ENCODE measurements around the gene OS9.

OS9 gene

DNA sequence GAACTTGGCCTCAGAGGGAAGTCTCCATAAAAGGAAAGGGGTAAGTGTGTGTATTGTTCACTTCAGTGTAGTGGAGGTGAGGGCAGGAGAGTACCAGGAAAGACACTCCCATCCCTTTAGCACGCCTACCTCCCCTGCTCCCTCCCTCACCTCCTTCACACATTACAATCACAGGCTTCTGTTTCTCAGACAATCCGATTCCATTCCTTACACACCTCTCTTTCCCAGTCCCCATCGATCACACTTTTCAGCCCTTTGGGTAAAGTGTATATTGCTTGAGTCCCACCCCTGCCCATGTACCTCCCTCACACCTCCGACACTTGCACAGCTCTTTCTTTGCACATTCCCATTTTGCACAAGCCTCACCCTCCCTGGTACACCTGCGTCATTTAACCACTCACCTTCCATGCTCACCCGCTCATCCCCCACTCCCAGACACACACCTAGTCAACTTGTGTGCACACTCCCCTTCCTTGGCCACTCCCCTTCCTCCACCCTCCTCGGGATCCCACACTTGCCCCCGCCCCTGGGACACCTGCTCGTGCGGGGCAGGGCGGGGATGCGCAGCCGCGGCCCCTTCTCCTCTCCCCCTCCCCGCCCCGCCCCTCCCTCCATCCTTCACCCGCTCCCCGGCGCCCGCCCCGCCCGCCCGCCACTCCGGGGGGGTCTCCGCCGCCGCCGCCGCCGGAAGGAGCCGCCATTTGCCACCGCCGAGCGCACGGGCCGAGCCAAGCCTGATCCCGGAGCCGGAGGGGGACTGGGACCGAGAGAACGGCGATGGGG lies 60.7 kb downstream of the OS9 start, which contains the start of gene MARCHF9:
Gene MARCHF9 (plus strand): TSS at position 693 of the 783 bp plus-strand sequence. CDS start 426 bp downstream, outside the sequence.
- DNase-seq (ENCODE audit: low read depth) = no peak

DNA sequence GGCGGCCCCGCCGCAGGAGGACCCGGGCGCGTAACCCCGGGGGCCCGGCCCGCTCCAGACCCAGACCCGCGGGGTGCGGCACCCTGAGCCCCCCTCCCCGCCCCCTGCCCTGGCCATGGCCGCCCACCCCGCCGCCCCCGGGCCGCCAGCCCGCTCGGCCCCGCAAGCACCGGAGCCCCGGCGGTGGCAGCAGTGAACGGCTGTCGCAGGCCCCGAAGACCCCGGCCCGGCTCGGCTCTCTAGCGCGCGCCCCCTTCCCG lies 61.2 kb downstream of the OS9 start:
- no peak for DNase-seq (ENCODE audit: low read depth)

DNA sequence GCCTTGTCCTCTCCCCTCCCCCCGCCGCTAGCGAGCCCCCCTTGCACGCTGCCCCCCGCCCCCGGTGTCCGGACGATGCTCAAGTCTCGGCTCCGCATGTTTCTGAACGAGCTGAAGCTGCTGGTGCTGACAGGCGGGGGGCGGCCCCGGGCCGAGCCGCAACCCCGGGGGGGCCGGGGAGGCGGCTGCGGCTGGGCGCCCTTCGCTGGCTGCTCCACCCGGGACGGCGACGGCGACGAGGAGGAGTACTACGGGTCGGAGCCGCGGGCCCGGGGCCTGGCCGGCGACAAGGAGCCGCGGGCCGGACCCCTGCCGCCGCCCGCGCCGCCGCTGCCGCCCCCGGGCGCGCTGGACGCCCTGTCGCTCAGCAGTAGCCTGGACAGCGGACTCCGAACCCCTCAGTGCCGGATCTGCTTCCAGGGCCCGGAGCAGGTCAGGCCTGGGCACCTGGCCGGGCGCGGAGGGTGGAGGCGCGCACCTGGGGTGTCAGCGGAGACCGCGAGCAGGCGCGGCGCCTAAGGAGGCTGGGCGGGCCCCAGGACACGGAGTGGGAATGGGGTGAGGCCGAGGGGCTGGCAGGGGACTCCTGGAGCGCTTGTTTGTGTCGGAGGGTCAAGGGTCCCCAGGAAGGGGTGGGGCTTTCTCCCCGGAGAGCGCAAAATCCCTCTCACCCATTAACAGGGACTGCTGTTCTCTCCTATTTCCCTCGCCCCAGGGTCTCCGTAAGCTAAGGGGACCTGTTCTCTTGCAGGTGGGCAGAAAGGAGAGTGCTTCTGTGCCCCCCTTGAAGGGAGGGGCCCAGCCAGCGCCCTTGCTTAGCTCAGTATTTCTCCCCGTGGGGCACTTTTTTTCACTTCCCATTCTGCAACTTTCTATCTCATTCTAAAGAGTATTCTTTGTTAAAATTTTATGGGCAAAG lies 61.8 kb downstream of the OS9 start:
- no peak for DNase-seq (ENCODE audit: low read depth)

DNA sequence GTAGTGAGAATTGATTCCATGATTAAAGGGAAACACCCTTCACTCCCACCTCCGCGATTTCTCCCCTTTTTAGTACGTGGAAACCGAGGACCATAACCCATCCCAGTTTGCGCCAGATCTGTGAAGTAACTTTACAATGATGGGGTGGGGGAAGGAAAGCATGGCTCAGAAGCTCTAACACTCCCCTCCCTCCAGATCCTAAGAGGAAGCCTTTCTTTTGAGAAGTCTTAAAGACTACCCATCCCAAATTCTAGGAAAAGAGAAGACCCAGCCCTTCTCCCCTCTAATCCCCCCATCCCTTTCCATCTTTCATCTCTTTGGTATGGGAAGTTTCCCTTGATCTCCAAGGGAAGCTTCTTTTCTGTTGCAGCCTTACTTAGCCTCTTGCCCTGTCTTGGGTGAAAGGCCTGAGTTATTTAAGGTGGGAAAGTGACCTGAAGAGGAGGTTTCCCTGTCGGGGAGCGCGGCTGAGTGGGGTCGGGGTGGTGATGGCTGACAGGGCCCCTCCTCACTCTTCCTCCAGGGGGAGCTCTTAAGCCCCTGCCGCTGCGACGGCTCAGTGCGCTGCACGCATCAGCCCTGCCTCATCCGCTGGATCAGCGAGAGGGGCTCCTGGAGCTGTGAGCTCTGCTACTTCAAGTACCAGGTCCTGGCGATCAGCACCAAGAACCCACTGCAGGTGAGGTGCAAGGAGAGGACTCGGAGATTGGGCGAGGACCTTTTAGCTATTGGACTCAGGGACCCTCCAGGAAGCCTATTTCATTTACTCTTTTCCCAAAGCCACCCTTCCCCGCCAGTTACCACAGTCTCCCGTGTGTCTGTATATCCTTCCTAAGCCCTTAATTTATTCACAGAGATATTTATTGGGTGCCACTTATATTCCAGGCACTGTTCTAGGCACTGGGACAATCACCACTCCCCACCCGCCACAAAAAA lies 62.7 kb downstream of the OS9 start:
- DNase-seq (ENCODE audit: low read depth) = peak; percentile 21

DNA sequence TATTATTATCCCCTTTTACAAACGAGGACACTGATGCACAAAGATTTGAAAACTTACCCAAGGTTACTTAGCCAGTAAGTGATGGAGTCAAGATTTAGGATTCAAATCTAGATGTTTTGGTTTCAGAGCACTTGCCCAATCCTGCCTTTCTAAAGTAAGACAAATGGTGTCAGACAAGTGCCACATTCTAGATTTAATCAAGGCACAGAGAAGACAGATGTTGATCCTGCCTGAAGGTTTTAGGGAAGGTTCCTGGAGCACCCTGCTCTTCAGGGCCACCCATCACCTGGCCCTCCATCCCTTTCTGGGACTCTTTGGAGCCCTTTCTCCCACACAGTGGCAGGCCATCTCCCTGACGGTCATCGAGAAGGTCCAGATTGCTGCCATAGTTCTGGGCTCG lies 63.8 kb downstream of the OS9 start:
- no peak for DNase-seq (ENCODE audit: low read depth)

DNA sequence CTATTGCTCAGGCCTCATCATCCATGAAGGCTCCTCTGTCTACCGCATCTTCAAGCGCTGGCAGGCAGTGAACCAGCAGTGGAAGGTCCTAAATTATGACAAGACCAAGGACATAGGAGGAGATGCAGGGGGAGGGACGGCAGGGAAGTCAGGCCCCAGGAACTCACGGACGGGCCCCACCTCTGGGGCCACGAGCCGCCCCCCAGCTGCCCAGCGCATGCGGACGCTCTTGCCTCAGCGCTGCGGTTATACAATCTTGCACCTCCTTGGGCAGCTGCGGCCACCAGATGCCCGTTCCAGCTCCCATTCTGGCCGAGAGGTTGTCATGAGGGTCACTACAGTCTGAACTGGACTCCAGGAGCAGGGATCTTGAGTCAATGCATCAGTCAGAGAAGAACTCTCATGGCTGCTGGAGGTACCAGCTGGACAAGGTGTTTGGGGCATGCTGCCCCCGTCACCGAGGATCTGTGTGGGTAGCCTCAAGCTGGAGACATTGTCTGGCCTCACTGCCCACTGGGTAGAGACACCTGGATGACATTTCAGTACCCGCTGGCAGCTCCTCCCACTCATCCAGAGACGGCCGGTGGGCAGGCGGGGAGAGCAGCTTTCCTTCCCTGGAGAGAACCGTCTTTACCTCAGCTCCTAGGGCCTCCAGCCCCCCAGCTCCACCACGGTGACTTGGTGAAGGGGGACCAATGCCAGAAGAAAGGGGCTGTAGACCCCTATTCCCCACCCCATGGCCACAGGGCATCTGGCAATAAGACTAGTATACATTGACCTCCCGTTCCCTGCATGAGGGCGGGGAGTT lies 64.8 kb downstream of the OS9 start:
- no peak for DNase-seq (ENCODE audit: low read depth)

DNA sequence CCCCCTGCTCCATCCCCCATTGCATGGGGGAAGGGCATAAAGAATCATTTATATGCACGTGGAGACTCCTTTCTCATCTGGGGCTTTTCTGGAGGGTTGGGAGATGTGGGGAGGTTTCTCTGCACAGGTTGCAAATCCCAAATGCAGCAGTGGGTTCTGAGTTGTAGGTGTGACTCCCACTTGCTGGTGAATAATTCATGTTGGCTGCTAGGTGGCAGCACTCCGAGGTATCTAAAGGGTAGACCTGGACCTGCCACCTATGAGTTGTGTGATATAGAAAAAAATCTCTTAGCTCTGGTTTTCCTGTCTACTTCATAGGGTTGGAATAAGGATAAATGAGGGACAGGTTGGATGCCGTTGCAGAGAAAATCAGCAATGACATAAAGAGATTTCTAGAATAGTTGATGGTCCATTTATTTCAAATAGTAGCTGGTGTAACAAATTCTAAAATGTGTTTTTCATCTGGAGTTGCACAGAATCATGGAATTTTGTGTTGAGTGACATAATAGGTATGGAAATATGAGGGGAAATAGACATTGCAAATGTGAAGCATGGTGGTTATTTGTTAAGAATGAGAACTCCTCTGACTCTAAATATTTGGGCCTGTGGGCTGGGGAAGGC lies 65.5 kb downstream of the OS9 start:
- DNase-seq (ENCODE audit: low read depth) = no peak

DNA sequence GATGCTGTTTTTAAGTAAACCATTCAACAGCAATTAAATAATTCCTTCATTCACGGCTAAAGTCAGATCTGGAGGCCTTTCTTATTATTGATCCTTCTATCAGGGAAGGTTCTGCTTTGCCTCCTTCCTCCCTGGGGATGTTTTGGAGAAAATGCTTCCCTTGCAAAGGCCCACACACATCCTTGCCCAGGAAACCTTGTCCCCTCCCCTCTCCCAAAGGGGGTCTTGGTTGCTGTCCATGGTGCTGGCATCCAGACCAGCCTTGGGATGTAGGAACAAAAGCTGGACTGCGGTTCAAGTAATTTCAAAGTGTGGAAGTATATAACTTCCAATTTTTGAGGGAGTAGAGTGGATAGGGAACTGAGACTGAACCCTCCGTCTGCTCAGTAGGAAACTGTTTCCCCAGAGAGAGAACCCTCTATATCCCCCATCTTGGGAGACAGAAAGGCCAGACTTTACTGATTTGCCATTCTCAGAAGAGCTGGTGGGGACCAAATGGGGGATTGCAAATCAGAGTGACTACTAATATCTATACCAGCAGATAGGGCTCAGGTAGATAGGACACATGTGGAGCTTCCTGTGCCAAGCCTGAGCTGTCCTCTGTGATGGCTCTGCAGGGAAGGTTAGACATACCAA lies 66.5 kb downstream of the OS9 start:
- no peak for DNase-seq (ENCODE audit: low read depth)

DNA sequence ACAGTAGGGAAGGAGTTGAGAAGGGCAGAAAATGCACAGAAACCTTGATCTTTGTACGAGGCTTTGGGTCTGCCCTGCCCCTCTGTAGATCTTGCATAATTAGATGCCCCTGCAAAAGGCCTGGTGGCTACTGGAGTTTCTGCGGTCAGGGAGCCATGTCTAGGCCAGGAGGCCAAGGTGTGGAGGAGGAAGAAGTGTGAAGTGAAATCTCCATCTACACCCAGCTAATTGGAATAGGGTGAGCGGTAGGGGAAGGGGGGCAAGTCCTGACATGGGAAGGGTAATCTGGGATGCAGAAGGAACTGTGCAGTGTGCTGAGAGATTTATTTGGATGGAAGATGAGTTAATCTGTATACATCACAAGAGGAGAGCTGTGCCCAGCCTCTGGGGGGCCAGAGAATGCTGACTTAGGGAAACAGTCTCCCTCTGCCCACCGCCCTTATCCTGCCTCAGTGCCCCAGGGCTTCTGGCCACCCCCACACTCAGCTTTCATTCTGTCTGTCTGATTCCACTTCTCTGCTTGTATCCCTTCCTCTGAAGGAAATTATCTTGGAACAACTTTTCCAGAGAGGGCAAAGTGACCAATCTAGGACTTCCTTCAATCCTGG lies 67.6 kb downstream of the OS9 start:
- no peak for DNase-seq (ENCODE audit: low read depth)

DNA sequence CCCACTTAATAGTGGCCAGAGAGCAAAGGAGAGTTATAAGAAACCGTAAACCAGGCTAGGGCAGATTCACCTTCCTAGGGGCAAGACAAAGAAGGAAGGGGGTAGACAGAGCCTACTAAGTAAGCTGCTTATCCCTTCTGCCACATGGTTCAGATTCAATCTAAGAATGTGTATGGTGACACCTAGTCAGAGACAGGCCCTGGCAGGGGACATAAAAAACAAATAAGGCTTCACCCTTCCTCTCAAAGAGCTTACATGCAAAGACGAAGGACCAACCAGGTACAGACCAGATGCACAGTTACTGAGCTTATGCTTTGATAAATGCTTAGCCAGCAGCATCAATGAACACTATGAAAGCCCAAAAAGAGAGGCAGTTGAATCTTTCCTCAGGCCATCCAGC lies 68.5 kb downstream of the OS9 start:
- DNase-seq (ENCODE audit: low read depth) = no peak

DNA sequence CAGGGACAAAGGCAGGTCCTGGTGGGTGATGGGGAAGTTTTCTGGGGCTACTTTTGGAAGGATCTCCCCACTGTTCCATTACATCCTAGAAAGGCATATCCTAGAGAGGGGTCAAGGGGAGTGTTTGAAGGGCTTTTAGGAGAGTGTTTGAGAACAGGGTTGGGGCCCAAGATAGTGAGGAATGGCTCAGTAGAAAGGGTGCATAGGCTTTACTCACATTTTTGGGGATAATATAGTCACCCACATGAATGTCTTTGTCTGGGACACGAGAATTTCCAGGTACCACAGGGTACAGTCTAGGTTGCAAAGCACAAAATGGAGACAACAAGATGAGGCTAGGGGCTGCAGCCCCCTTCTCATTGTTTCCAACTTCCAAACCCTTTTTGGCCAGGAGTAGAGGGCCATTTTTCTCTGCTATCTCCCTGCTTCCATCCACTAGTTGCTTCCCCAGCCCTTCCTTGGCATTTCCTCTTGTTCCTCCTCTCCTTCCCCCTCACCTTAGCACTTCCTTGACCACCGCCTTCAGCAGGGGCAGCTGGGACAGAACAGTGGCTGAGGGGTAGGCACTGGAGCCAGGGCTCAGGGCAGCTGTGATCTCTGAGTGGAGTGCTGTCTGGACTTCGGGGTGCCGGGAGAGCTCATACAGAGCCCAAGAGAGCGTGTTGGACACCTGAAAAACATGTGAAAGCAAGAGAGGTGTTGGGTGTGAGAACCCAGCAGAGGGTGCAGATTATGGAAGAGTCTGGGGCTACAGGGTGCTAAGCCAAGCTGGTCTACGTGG lies 70.1 kb downstream of the OS9 start:
- no peak for DNase-seq (ENCODE audit: low read depth)

DNA sequence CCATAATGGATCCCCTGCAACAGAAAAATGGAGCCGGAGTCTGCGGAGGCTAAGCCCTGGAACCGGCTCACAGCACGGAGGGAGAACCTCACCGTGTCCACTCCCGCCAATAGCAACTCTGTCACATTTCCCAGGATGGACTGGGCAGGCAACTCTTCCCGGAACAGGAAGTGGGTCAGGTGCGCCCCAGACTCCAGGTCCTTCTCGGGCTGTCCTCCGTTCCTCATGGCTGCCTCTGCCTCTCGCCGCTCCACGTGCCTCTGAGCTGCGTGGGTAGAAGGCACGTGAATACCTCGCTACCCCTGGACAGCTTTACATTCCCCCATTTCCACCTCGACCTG lies 70.7 kb downstream of the OS9 start:
- no peak for DNase-seq (ENCODE audit: low read depth)

DNA sequence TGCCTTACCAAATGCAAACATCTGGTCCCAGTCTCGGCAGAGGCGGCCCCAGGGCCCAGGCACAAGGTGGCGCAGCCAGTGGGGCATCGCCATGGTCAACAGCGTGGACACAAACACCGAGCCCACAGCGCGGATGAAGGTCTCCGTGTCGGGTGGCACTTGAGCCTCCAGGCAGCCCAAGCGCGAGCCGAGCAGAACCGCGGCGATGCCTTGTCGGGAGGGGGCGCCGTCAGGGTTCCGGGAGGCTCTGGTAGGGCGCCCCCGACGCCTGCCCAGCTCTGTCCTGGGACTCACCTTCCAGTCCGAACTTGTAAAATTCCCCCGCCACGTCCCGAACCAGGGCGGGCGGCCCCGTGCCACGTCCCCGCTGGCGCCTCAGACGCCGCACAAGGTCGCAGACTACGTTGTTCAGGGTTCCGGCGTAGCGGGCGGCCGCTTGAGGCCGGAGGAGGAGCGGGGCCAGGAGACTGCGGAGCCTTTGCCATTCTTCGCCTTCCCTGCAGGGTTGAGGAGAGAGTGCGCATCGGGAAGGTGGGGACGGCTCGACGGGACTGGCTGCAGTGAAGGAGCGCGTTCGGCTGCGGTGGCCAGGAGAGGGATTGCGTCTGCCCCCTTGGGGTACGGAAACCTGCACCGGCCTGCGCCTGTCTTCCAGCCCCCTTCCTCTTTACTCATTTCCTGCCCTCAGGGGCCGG lies 71.2 kb downstream of the OS9 start:
- DNase-seq (ENCODE audit: low read depth) = peak; percentile 16

DNA sequence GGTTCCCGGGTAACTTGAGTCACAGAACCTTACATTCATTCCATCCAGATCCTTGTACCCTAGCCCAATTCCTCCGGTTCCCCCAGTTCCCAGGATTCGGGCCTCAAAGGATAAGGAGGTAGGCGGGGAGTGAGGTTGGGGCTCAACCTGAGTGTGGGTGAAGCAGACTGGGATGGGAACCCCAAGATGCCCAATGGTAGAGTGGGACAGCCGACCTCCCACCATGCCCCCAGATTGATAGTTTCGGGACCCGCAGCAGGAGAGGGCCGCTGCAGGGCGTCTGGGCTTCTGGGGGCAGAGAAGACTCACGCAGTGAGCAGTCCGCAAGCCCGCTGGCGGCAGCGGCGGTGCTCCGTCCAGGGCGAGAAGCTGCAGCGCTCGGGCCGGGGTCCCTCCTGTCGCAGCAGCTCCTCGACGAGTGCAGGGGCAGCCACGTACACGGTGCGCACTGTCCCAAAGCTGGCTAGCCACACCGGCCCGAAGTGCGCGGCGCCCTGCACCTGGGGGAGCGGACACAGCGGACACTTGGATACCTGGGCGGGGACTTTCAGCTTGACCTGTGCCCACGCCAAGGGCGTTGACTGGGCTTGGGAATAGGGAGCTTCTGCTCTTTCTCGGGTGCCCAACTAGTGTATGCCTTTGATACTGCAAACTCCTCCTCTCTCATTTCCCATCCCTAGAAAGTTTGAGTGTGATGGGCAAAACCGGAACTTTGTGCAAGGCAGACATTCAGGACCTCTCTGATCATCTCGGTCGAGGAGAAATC lies 71.9 kb downstream of the OS9 start:
- DNase-seq (ENCODE audit: low read depth) = no peak

DNA sequence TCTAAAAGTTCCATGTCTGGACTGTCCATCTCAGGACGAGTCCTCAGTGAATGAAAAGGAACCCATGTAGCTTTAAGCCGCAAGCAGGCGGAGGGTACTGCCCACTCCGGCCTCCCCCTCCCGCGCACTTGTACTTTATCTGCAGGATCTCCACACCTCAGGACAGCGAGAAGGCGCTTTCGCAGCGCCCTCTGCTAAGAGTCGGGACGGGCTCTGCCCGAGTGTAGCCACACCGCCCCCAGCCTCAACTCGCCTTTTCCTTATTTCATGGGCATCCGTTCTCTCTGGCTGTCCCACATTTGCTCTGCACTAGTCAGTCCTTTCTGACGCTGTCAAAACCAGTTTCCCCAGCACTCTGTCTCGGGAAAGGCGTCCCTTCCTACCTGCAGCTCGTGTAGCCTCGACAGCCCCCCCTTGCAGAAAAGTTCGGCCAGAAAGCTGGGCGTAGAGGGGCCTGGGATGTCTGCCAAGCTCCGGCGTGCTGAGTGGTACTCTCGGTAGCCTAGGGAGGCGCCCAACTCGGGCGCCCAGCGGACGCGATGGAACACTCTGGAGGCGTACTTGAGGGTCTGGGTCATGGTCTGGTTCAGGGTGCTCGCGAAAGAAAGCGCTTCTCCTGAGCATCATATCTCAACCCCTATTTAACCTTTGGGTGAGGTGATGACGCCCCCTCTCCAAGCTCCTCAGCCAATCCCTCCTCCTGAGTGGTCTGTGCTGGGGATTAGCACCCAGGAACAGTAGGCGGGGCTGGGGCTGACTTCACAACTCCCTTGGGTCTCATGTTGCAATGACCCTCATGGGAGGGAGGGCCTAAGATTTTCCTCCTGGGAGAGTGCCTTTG lies 72.8 kb downstream of the OS9 start, which contains the start of gene CYP27B1:
Gene CYP27B1 (minus strand): TSS at position 615 of the 841 bp plus-strand sequence. CDS start 37 bp downstream, at position 578.
- DNase-seq (ENCODE audit: low read depth) = peak; percentile 70

DNA sequence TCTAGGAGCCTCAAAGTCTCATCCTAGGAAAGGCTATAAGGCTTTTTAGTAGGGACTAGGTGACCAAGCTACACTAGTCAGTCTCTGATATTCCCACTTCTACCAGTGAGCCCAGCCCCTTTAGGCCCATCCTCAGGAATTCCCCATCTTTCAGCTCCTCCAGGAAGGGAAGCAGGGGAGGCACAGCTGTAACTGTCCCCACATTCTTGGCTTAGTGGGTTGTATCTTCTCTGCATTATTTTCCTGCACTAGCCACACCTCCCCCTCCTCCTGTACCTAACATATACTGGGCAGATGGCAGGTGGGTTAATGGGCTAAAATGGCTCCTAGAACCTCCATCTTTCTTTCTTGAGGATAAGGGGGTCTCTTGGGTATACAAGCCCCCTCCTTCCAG lies 73.4 kb downstream of the OS9 start:
- no peak for DNase-seq (ENCODE audit: low read depth)

DNA sequence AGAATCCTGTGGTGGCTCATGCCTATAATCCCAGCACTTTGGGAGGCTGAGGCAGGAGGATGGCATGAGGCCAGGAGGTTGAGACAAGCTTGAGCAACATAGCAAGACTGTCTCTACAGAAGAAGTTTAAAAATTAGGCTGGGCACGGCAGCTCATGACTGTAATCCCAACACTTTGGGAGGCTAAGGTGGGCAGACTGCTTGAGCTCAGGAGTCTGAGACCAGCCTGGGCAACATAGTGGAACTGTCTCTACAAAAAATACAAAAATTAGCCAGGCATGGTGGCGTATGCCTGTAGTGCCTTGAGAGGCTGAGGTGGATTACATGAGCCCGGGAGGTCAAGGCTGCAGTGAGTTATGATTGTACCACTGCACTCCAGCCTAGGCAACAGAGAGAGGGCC lies 73.9 kb downstream of the OS9 start:
- DNase-seq (ENCODE audit: low read depth) = no peak

Data from amniotic epithelial cell (primary cell).